ENCODE data around the gene PCLO.
"Not testable (repeated sequence)": the region's sequence is repeated elsewhere in the genome, so short reads cannot be mapped to it uniquely, and the experiment has no call there.

The PCLO gene

GRCh38 chr7:82961240-82961639, 201.4 kb downstream of the PCLO start:
- no peak for DNase-seq (ENCODE audit: low spot score)

- no peak for DNase-seq (ENCODE audit: low spot score)
Measured at GRCh38 chr7:82959528-82959927, 203.2 kb downstream of the PCLO start.

- no peak for DNase-seq (ENCODE audit: low spot score)
Measured at GRCh38 chr7:82957521-82957920, 205.2 kb downstream of the PCLO start.

- DNase-seq (ENCODE audit: low spot score) = no peak
Measured at GRCh38 chr7:82953324-82954027, 209.2 kb downstream of the PCLO start.

GRCh38 chr7:82950436-82950835, 212.2 kb downstream of the PCLO start:
- no peak for DNase-seq (ENCODE audit: low spot score)

- peak; percentile 75 for DNase-seq (ENCODE audit: low spot score)
Measured at GRCh38 chr7:82945480-82945879, 217.2 kb downstream of the PCLO start.

DNA sequence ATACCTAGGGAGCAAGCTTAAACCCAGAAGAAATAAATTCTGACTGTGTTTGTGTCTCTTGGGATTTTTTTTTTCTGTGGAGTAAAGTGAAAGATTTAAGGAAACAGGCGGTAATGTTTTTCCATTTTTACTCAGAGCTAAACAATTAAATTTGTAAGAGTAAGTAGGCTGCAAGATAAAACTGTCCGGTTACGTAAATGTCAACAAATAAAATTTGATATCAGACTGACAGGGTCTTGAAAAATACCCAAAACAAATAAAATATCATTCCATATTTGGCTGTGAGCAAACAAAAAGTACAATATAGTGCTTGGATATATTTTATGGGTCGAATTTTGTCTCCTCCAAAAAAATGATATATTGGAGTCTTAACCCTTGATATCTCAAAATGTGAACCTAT, 217.6 kb downstream of the PCLO start:
- DNase-seq (ENCODE audit: low spot score) = no peak

DNA sequence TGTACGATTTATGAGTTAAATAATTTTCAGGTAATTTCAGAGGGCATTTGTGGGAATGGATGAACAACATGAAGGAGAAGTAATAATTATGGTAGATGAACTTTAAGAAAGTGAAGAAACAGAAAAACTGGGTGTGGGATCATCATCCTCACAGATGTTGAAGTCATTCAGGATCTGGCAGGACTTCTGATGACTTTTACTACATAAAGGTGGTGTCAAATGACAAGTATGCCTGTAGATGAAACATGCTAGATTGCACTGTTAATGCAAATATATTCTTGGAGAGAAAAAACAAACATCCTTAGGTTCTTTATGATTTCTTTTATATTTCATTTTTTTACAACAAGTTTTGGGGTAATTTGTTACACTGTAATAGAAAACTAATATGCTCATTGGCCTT, 230.2 kb downstream of the PCLO start:
- no peak for DNase-seq (ENCODE audit: low spot score)

DNA sequence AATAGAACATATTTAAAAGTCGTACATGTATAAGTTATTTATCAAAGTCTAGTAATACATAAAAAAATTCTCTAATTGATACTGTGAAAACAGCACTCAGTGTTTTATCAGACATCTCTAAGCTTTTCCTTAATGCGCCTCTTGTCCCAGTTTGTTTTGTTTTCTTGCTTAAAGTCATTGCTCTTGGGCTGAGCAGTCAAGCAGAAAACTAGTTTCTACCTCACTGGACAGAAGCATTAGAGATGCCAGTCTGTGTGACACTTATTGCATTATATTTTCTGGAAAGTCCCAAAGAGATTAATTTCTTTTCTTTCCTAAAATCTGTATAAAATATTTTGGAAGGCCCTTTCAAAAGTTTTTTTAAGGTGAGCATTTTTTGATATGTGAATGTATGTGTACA, 236.2 kb downstream of the PCLO start:
- peak; percentile 69 for DNase-seq (ENCODE audit: low spot score)

- no peak for DNase-seq (ENCODE audit: low spot score)
Measured at GRCh38 chr7:82925331-82925730, 237.4 kb downstream of the PCLO start.

DNA sequence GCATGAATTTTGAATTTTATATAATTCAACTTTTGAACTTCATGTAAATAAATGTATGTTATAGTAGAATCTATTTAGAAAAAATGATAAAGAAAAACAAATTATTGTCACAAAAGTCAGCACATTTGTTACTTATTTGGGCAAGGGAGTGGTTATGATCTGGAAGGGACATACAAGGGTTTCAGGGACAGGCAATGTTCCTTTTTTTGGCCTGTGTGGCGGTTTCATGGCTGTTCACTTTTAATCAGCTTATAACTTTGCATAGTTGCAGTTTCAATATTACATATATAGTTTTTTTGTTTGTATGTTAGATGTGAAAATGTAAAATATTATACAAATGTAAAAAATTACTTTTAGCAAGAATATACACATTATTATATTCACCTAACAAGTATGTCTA, 256.2 kb downstream of the PCLO start:
- no peak for DNase-seq (ENCODE audit: low spot score)

GRCh38 chr7:82904871-82905270, 257.8 kb downstream of the PCLO start:
- no peak for DNase-seq (ENCODE audit: low spot score)

- DNase-seq (ENCODE audit: low spot score) = not testable (repeated sequence)
Measured at GRCh38 chr7:82901098-82901497, 261.6 kb downstream of the PCLO start.

DNA sequence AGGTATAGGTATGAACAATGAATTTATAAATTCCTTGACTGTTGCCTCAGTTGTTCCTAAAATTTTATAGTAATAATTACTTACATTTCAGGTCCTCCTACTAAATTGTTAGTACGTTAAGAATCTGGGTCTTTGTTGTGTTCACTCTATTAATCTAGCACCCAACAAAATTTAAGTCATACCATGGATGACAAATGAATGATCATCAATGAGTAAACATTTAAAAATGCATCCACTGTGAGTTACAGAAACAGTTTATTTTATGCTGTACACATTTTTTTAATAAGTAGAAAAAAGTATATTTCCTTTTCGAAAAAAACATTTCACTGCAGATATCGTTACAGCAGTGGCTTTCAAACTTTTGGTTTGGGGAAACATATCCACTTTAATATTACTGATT, 265.2 kb downstream of the PCLO start:
- no peak for DNase-seq (ENCODE audit: low spot score)

GRCh38 chr7:82894341-82894740, 268.3 kb downstream of the PCLO start:
- not testable (repeated sequence) for DNase-seq (ENCODE audit: low spot score)

GRCh38 chr7:82886324-82886723, 276.4 kb downstream of the PCLO start:
- no peak for DNase-seq (ENCODE audit: low spot score)

GRCh38 chr7:82865856-82866255, 296.8 kb downstream of the PCLO start:
- DNase-seq (ENCODE audit: low spot score) = no peak

DNA sequence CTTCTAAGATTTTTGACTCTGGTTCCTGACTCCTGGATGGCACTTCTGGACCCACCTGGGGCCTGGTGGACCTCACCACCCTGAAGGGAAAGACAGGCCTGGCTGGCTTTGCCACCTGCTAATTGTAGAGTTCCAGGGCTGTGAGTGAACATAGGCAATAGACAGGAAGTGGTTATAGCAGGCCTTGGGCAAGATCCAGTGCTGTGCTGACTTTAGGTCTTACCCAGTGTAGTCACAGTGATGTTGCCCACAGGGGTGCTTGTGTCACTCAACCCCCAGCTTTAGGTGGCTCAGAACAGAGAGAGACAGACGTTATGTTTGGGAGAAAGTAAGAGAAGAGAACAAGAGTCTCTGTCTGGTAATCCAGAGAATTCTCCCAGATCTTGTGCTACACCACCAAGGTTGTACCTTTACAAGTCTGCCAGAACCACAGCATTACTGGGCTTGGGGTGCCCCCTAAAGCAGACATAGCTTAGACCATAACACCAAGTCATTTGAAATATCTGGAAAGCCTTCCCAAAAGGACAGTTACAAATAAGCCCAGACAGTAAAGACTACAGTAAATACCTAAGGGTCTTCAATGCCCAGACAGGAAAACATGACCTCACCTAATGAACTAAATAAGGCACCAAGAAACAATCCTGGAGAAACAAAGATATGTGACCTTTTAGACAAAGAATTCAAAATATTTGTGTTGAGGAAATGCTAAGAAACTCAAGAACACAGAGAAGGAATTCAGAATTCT, 303.4 kb downstream of the PCLO start:
- DNase-seq (ENCODE audit: low spot score) = peak; percentile 53

DNA sequence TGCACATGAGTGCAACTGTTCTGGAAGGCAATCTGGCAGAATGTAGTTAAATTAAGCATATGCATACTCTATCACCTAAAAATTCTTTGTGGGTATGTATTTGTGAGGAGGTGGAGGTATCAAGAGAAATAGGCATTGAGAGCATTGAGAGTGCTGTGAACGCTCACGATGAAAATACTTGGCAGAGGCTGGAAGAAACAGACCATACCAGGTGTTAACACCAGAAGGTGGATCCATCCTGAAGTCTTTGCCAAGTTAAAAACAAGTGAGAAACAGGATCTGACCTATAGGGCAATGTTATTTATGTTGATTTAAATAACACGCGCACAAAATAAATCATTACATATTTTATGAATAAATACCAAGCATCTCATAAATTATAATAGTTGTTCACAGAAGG, 311.6 kb downstream of the PCLO start:
- DNase-seq (ENCODE audit: low spot score) = no peak

DNA sequence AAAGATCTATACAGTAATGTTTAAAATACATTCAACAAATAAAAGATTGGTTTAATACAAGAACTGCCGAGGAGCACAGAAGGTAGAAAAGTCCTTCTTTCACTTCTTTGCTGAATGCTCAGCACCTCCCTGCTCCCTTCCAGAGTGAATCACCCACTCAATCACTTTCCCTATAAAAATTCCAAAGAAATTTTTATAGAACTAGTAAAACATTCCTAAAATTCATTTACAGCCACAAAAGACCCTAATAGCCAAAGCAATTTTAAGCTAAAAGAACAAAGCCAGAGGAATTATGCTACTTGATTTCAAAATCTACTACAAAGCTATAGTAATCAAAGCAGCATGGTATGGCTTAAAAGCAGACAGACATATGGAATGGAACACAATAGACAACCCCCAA, 320.9 kb downstream of the PCLO start:
- DNase-seq (ENCODE audit: low spot score) = no peak

DNA sequence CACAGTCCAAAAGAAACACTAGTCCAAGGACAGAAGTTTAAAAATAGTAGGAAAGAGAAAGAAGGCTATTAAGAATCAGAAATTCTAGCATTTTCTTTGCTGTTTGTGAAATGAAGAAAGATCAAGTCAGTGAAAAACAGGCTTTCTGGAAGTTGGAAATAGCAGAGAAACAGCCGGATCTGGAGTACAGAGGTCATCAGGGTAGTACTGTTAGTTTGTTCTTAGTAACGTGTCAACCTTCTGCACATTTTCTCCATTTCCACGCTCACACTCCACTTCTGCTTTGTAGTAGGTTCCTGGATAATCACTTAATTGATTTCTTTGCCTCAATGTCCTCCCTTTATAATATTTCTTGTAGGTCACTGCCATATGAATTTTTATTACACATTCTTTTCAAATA, 322.6 kb downstream of the PCLO start:
- DNase-seq (ENCODE audit: low spot score) = no peak

DNA sequence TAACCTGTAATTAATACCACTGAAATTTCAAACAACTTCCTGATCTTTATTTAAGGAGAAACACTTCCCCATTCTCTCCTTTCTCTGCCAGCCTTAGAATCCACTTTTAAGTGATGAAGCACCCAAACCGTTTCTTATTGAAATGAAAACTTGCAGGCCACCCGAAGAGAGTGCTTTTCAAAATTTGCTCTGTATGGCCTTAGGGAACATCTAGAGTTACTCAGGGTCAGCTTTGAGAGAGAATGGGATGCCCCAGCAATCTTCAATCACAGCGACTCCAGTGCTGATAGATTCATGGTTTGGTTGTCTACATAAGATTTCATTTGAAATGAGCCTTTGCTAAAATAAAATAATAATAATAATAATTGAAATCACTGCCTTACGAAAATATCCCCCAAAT, 323.1 kb downstream of the PCLO start:
- DNase-seq (ENCODE audit: low spot score) = no peak

GRCh38 chr7:82839063-82839462, 323.6 kb downstream of the PCLO start:
- DNase-seq (ENCODE audit: low spot score) = no peak

DNA sequence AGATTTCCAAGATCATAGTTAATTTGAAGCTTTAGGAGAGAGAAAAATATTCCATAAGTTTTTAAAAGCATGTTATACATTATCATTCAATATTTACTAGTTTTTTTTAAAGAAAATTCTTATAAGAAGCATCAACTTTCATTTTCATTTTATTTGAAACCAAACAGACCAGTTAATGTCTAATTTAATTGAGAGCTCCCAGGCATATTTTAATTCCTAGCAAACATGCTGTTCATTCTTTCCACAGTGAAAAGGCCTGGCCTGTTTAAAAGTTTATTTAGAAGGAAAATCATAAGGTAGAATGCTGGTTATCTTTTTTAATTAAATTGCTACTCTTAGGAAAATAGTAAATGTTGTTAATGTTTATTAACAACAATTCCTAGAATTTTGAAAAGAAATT, 324.4 kb downstream of the PCLO start:
- DNase-seq (ENCODE audit: low spot score) = no peak
